ENCODE measurements around the gene TERT.
"Not testable (repeated sequence)": the region's sequence is repeated elsewhere in the genome, so short reads cannot be mapped to it uniquely, and the experiment has no call there.

The TERT gene

GRCh38 chr5:1241509-1242080, 53.3 kb downstream of the TERT start:
- DNase-seq (ENCODE audit: low read depth in 2 of 3, low spot score in 2 of 3): no peak

- no peak for DNase-seq (ENCODE audit: low read depth in 2 of 3, low spot score in 2 of 3)
Observed at GRCh38 chr5:1240496-1241260, 54.2 kb downstream of the TERT start.

GRCh38 chr5:1239505-1240251, 55.2 kb downstream of the TERT start:
- no peak for DNase-seq (ENCODE audit: low read depth in 2 of 3, low spot score in 2 of 3)

GRCh38 chr5:1235838-1236237, 59.0 kb downstream of the TERT start:
- no peak for DNase-seq (ENCODE audit: low read depth in 2 of 3, low spot score in 2 of 3)

- no peak for DNase-seq (ENCODE audit: low read depth in 2 of 3, low spot score in 2 of 3)
Observed at GRCh38 chr5:1235379-1235778, 59.5 kb downstream of the TERT start.

GRCh38 chr5:1232780-1233179, 62.1 kb downstream of the TERT start:
- DNase-seq (ENCODE audit: low read depth in 2 of 3, low spot score in 2 of 3): no peak

GRCh38 chr5:1231354-1231905, 63.4 kb downstream of the TERT start:
- no peak for DNase-seq (ENCODE audit: low read depth in 2 of 3, low spot score in 2 of 3)

GRCh38 chr5:1230551-1230950, 64.3 kb downstream of the TERT start:
- DNase-seq (ENCODE audit: low read depth in 2 of 3, low spot score in 2 of 3): no peak

GRCh38 chr5:1229822-1230221, 65.0 kb downstream of the TERT start:
- DNase-seq (ENCODE audit: low read depth in 2 of 3, low spot score in 2 of 3): no peak

- DNase-seq (ENCODE audit: low read depth in 2 of 3, low spot score in 2 of 3): not testable (repeated sequence)
Observed at GRCh38 chr5:1229023-1229422, 65.8 kb downstream of the TERT start.

- DNase-seq (ENCODE audit: low read depth in 2 of 3, low spot score in 2 of 3): no peak
Observed at GRCh38 chr5:1228120-1228519, 66.7 kb downstream of the TERT start.

- DNase-seq (ENCODE audit: low read depth in 2 of 3, low spot score in 2 of 3): no peak
Observed at GRCh38 chr5:1227667-1228066, 67.2 kb downstream of the TERT start.

GRCh38 chr5:1226839-1227581, 67.9 kb downstream of the TERT start:
- DNase-seq (ENCODE audit: low read depth in 2 of 3, low spot score in 2 of 3): no peak

GRCh38 chr5:1226231-1226630, 68.6 kb downstream of the TERT start:
- no peak for DNase-seq (ENCODE audit: low read depth in 2 of 3, low spot score in 2 of 3)

- no peak for DNase-seq (ENCODE audit: low read depth in 2 of 3, low spot score in 2 of 3)
Observed at GRCh38 chr5:1225081-1225480, 69.8 kb downstream of the TERT start, which contains the start of gene SLC6A18. TSS of gene SLC6A18 (plus strand) at chr5:1225381. CDS start at chr5:1225478, 97 bp downstream.

- no peak for DNase-seq (ENCODE audit: low read depth in 2 of 3, low spot score in 2 of 3)
Observed at GRCh38 chr5:1224631-1225030, 70.2 kb downstream of the TERT start.

- DNase-seq (ENCODE audit: low read depth in 2 of 3, low spot score in 2 of 3): no peak
Observed at GRCh38 chr5:1223278-1223670, 71.6 kb downstream of the TERT start.

GRCh38 chr5:1222621-1223277, 72.1 kb downstream of the TERT start:
- DNase-seq (ENCODE audit: low read depth in 2 of 3, low spot score in 2 of 3): no peak

- no peak for DNase-seq (ENCODE audit: low read depth in 2 of 3, low spot score in 2 of 3)
Observed at GRCh38 chr5:1222147-1222546, 72.7 kb downstream of the TERT start.

GRCh38 chr5:1221721-1222120, 73.1 kb downstream of the TERT start:
- DNase-seq (ENCODE audit: low read depth in 2 of 3, low spot score in 2 of 3): no peak

GRCh38 chr5:1220831-1221230, 74.0 kb downstream of the TERT start:
- DNase-seq (ENCODE audit: low read depth in 2 of 3, low spot score in 2 of 3): no peak
